HUDEP-2 (cell line): Measurements from ENCODE around the gene ZNF385C.

Experiments used
- DNase-seq, 76 experiments: peaks; one replicate each; lab custom pipeline; 2025; ENCODE audit not compliant: unreplicated experiment in 76 of 76; lab: John Stamatoyannopoulos, UW

Gene ZNF385C

DNA sequence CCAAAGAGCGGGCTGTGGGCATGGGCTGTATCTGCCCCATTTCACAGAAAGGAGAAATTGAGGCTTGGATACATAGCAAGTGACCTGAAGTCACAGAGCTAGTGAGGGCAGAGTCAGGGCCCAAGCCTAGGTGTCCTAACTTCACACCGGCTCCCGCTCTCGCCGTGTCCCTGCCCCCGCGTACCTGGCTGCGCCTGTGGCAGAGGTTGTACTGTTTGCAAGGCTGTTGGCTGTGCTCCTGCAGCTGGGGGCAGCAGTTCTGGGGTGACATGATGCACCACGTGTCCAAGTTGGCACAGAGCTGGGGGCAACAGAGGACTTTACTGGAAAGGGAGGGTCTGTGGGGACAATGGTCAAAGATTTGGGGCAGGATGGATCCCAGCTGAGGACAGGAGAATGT lies 10.8 kb upstream of the ZNF385C start:
- DNase-seq = no peak

DNA sequence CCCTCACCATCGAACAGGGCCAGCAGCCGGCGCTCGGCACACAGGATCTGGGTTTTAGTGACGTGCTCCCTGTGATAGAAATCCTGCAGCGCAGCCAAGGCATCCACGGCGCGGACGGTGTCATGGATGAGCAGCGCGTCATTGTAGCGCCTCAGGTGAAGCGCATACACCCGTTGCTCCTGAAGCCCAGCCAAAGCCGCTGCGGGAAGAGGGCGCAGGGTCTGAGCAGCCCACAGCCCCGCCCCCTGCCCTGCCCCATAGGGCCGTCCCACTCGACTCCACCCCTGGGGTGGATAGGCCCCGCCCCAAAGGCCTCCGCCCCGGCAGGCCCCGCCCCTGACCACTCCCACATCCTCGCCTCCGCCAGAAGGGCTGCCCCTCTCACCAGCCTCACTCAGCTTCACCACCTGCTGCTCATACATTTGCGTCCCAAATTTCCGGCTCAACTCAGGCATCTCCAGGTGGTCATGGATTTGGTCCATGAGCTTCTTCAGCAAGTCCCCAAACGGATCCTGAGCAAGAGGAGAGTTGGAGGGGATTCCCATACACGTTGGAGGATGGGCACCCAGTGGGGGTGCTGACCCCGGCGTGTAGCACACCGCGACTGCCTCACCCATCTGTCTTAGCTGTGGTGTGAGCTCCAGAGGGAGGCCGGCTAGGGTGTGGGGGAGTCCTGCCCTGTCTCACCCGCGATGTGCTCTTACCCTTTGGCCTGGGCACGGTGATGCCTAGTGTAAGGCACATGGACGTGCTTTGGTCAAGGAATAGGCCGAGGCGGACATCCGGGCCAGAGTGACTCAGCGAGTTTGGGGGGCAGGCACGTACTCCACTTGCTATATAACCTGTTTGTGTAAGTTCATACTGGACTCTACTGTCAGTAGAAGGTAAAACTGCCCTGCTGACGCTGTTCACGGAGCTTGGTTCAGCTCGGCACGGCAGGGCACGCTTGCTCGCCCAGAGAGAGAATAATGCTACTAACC lies 9.6 kb upstream of the ZNF385C start:
- peak in 72 of 76 experiments; percentile 24 to 92 (median 77) for DNase-seq

GRCh38 chr17:42107124-42107523 lies 8.9 kb upstream of the ZNF385C start:
- no peak for DNase-seq

GRCh38 chr17:42106009-42106408 lies 7.7 kb upstream of the ZNF385C start:
- no peak for DNase-seq

GRCh38 chr17:42104264-42104663 lies 6.0 kb upstream of the ZNF385C start:
- no peak for DNase-seq

DNA sequence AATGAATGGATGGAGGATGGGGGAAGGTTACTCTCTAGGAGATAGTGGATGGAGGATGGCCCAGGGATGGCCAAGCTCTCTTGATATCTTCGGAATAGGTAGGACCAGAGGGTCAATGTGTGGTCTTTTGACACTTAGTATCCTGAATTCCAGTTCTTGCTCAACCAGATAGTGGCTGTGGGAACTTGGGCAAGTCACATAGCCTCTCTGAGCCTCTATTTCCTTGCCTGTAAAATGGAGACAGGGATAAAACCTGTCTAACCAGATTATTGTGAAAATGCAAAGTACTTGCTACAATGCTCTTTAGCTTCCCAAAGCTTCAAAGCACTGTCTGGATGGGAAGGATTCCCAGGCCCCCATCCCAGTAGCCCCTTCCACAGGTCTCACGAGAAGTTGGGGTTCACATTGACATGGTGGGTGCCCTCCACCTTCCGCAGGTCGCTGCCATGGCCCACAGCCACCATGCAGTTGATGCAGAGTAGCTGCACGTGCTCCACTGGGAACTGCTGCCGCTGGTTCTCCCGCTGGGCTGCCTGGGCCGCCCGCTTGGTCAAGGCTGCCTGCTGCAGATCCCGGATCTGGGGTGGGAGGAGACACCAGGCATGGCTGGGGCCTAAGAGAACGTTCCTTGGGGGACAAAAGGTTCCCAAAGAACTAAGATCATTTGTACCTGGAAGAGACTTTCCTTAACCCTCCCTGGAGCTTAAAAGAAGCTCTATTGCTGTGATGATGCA lies 5.1 kb upstream of the ZNF385C start:
- DNase-seq = no peak

DNA sequence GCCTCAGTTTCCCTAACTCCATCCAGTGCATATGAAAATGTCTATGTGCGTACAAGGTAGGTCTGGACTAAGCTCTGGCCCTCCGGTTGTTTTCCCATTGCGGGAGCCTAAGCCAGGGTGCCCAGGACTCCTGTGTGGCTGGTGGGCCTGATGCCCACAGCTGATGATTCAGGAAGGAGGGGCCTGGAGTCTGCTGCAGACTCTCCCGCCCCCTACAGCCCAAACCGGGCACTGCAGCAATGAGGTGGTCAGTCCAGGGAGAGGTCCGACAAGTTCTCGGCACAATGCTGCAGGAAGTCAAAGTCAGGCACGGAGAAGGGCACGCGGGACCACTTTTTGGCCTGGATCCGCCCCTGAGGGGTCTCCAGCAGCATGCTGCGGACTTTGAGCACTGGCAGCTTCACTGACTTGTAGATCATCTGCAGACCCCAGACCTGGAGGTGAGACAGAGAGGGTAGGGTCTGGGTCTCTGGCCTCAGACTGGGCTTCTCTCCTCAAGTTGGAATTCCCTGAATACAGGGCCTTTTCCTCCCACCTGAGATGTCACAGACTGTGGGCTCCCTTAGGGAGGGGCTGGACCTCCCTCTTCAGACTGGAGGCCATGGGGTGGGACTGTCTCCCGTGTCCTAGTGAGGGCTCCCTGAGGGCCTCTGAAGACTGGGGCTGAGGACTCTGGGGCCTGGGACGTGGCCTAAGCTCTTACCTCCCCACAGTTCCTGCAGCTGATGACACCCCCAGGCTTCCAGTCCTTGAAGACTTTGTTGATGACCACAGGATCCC lies 3.4 kb upstream of the ZNF385C start:
- DNase-seq = peak in 67 of 76 experiments; percentile 7 to 85 (median 54)

GRCh38 chr17:42098730-42099399 lies 592 bp upstream of the ZNF385C start:
- no peak for DNase-seq

- DNase-seq = no peak
These were observed 1.7 kb downstream of the ZNF385C start for GRCh38 chr17:42096360-42097111.

GRCh38 chr17:42094375-42095069 lies 3.8 kb downstream of the ZNF385C start:
- DNase-seq = no peak

DNA sequence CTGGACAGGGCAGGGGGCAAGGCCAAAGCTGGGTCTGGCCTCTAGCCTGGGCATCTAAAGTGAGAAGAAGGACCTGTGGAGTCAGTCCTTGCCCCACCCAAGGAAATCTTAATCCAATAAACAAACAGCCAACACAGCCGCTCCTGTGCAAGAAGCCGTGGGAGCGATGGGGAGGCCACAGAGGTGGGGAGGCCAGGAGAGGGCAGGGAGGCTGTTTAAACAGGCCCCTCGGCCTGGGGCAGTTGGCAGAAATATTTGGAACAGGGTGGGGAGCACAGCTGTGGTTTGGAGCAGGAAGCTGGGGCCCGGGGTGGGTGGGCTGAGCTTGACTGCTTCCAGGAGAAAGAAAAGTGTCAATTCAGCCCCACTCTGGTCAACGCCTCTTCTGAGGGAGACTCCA lies 5.3 kb downstream of the ZNF385C start:
- no peak for DNase-seq

GRCh38 chr17:42090964-42091790 lies 7.1 kb downstream of the ZNF385C start:
- DNase-seq = peak in 3 of 76 experiments; percentile 4 to 14 (median 5)

- DNase-seq = no peak
These were observed 9.5 kb downstream of the ZNF385C start for GRCh38 chr17:42088736-42089135.

DNA sequence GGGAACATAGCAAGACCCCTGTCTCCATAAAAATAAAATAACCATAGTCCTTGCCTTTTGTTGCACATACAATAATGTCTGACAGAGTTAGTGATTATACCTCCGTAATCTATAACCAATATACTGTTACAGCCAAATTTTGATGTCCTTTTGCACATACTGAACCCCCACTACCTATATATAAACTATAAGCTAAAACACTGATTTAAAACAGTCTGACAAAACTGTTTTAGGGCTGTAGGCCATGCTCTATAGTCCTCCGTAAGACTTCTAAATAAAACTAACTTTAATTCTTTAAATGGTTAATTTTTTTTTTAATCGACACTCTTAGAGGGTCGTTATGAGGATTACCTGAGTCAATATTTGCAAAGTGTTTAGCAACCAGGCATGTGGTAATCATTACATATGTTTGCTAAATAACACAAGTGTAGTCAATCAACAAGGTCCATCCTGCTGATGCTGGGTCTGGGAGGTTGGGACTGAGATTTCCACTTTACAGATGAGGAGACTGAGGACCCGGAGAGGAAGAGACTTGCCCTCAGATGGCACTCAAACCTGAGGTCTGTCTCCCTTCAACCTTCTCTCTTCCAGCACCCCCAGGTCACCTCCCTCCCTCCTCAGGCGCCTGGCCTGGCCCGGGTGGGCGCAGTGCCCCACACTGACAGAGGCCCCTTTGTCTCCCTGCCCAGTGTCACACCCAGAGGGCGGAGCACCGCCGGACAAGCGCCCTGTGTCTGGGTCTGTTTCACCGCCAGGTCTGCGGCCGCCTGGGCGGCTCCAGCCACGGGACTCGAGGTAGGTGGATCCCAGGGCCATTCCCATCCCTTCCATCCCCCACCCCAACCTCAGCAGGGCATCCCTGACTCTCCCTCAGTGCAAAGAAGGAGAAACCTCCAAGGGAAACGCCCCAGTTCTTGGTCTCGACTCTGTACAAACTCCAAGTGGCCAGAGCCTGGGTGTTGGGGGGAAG lies 10.3 kb downstream of the ZNF385C start:
- no peak for DNase-seq

GRCh38 chr17:42087042-42087701 lies 11.1 kb downstream of the ZNF385C start:
- peak in 2 of 76 experiments; percentile 4 to 11 for DNase-seq

GRCh38 chr17:42081516-42082129 lies 16.6 kb downstream of the ZNF385C start:
- DNase-seq = no peak
